GM23338 (cell line): ENCODE data around the gene SUPT3H.

Experiments used
- CREB1 ChIP-seq: fragments of 250-450 bp; sonication (Bioruptor Pico); IDR thresholded peaks from 2 replicates; pipeline ENCODE4 v1.5.0; 2020; ENCODE audit warnings: low read depth, mild to moderate bottlenecking, moderate library complexity
- EZH2 ChIP-seq: fragments of 200-600 bp; sonication (generic); IDR thresholded peaks from one replicate; pipeline ENCODE4 v1.8.0; 2017; ENCODE audit warnings: antibody characterized with exemption, mild to moderate bottlenecking, low read depth; ENCODE audit not compliant: unreplicated experiment
- POLR2AphosphoS5 ChIP-seq: IDR thresholded peaks from 2 replicates; pipeline ENCODE4 v1.6.1; 2016; ENCODE audit warnings: antibody characterized with exemption, low read depth
- REST ChIP-seq: IDR thresholded peaks from one replicate; pipeline ENCODE4 v1.6.1; 2018; ENCODE audit warnings: antibody characterized with exemption; ENCODE audit not compliant: unreplicated experiment
- STAT1 ChIP-seq: IDR thresholded peaks from one replicate; pipeline ENCODE4 v1.6.1; 2016; ENCODE audit warnings: antibody characterized with exemption; ENCODE audit not compliant: unreplicated experiment
- ZNF114 ChIP-seq: fragments of 250-450 bp; sonication (Bioruptor Pico); IDR thresholded peaks from 2 replicates; pipeline ENCODE4 v1.5.0; 2020; ENCODE audit warnings: mild to moderate bottlenecking, moderate library complexity
- ZNF331 ChIP-seq: fragments of 250-450 bp; sonication (Bioruptor Pico); IDR thresholded peaks from 2 replicates; pipeline ENCODE4 v1.5.0; 2020; ENCODE audit warnings: low read depth, mild to moderate bottlenecking, moderate library complexity
- TF ChIP-seq, protein P1 (sequence below), 2 experiments: fragments of 200-600 bp in 1 of 2; sonication (generic) in 1 of 2; conservative IDR thresholded peaks; 2 replicates each; pipeline versions ENCODE4 v1.5.1 to v1.6.1; 2016 to 2017; ENCODE audit warnings: antibody characterized with exemption in 2 of 2, low read depth in 2 of 2, mild to moderate bottlenecking in 2 of 2, moderate library complexity in 1 of 2

DNA sequence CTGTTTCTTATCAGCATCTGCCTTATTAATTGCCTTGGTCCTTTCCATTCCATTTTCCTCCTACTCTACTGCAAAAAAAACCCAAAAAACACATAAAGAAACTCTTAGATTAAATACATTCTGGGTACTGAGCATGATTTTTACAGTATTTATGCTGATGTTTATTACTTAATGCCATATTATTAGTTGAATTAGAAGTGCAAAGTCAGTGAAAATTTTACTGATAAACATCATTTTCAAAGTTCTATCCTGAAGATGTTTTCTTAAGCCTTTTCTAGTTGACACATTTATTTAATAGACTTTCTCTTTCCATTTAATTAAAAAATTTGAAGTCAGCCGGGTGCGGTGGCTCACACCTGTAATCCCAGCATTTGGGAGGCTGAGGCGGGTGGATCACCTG, 285.6 kb downstream of the SUPT3H start:
- TF ChIP-seq, protein P1, sequence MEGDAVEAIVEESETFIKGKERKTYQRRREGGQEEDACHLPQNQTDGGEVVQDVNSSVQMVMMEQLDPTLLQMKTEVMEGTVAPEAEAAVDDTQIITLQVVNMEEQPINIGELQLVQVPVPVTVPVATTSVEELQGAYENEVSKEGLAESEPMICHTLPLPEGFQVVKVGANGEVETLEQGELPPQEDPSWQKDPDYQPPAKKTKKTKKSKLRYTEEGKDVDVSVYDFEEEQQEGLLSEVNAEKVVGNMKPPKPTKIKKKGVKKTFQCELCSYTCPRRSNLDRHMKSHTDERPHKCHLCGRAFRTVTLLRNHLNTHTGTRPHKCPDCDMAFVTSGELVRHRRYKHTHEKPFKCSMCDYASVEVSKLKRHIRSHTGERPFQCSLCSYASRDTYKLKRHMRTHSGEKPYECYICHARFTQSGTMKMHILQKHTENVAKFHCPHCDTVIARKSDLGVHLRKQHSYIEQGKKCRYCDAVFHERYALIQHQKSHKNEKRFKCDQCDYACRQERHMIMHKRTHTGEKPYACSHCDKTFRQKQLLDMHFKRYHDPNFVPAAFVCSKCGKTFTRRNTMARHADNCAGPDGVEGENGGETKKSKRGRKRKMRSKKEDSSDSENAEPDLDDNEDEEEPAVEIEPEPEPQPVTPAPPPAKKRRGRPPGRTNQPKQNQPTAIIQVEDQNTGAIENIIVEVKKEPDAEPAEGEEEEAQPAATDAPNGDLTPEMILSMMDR (conservative IDR thresholded peaks at IDR 0.05; ENCODE audit: low read depth in 2 of 2) = no peak
- TF ChIP-seq EZH2 (no peak), STAT1 (no peak), POLR2AphosphoS5 (no peak), ZNF331 (no peak), REST (no peak), CREB1 (CRISPR knock-in tag) (no peak), ZNF114 (CRISPR knock-in tag) (no peak)
